HUES48 (cell line): ENCODE results near the gene ARHGAP27.

Experiments used
- H3K27ac ChIP-seq: one replicate; pipeline ENCODE4 v1.7.0; 2013; ENCODE audit warnings: low read depth, low read length, inconsistent platforms
- H3K27me3 ChIP-seq: 2 replicates; pipeline ENCODE4 v1.6.1; 2013; ENCODE audit warnings: mild to moderate bottlenecking, low read length; ENCODE audit not compliant: control insufficient read depth, insufficient read depth
- H3K36me3 ChIP-seq: 2 replicates; pipeline ENCODE4 v1.6.1; 2013; ENCODE audit warnings: low read length; ENCODE audit not compliant: control insufficient read depth, insufficient read depth
- H3K4me1 ChIP-seq: 2 replicates; pipeline ENCODE4 v1.6.1; 2013; ENCODE audit warnings: mild to moderate bottlenecking, low read length; ENCODE audit not compliant: control insufficient read depth, insufficient read depth
- H3K4me3 ChIP-seq: 2 replicates; pipeline ENCODE4 v1.5.1; 2013; ENCODE audit warnings: mild to moderate bottlenecking, low read depth, low read length
- H3K9ac ChIP-seq: 2 replicates; pipeline ENCODE4 v1.6.1; 2013; ENCODE audit warnings: mild to moderate bottlenecking, low read depth, low read length, moderate library complexity
- H3K9me3 ChIP-seq: 2 replicates; pipeline ENCODE4 v1.6.1; 2013; ENCODE audit warnings: low read length; ENCODE audit not compliant: control insufficient read depth, insufficient read depth

Gene ARHGAP27

DNA sequence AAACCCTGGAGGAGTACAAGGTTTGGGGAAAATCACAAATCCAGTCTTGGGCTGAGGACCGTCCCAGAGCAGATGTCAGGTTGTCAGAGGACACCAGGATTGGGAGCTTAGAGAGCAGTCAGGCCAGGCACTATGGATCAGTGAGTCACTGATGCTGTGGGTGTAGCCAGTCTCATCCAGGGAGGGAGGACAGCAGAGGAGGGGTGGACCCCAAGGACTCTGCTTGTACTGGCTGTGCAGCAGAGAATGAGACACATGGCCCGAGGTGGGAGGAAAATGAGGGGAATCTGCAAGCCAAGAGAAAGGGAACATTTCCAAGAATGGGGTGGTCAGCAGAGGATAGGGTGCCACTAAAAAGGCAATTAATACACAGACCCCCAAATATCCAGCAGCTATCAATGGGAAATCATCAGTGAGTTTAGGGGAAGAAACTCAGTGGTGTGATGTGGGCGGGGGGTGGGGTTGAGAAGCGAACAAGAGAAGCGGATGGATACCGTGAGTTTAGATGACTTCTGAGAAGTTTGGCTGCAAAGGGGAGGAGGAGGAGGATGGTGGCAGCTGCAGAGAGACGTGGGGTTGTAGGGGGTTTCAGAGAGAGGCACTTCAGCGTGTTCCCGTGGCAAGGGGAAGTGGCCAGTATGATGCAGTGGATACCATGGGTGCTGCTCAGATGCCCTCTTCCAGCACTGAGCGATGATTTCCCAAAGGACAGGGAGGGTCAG, 43.9 kb downstream of the ARHGAP27 start:
- H3K4me3 ChIP-seq, result no peak overlapping the region

GRCh38 chr17:45387739-45388138, 44.9 kb downstream of the ARHGAP27 start:
- H3K4me3 ChIP-seq, result no peak overlapping the region
- H3K36me3 ChIP-seq, result no peaks in the 10 kb centered on the region
- no peaks in the 10 kb centered on the region for H3K27me3 ChIP-seq
- no peak overlapping the region for H3K9ac ChIP-seq
- H3K4me1 ChIP-seq, result peaks cover 2% of the 10 kb centered on the region; the same call in 1 of the 2 replicates
- H3K9me3 ChIP-seq, result no peaks in the 10 kb centered on the region
- H3K27ac ChIP-seq, result no peak overlapping the region

More for the DNA sequence above, 43.9 kb downstream of the ARHGAP27 start:
- Histone ChIP-seq H3K27ac (no peak overlapping the region), H3K4me1 (peaks cover 2% of the 10 kb centered on the region; the same call in 1 of the 2 replicates), H3K36me3 (no peaks in the 10 kb centered on the region), H3K9ac (no peak overlapping the region), H3K9me3 (no peaks in the 10 kb centered on the region), H3K27me3 (no peaks in the 10 kb centered on the region)

- no peak overlapping the region for H3K4me3 ChIP-seq
- no peak overlapping the region for H3K27ac ChIP-seq
- peaks cover 2% of the 10 kb centered on the region; the same call in 1 of the 2 replicates for H3K4me1 ChIP-seq
- H3K9ac ChIP-seq, result no peak overlapping the region
- H3K27me3 ChIP-seq, result no peaks in the 10 kb centered on the region
- no peaks in the 10 kb centered on the region for H3K36me3 ChIP-seq
- H3K9me3 ChIP-seq, result no peaks in the 10 kb centered on the region
These were observed 46.5 kb downstream of the ARHGAP27 start for GRCh38 chr17:45386178-45386577.

DNA sequence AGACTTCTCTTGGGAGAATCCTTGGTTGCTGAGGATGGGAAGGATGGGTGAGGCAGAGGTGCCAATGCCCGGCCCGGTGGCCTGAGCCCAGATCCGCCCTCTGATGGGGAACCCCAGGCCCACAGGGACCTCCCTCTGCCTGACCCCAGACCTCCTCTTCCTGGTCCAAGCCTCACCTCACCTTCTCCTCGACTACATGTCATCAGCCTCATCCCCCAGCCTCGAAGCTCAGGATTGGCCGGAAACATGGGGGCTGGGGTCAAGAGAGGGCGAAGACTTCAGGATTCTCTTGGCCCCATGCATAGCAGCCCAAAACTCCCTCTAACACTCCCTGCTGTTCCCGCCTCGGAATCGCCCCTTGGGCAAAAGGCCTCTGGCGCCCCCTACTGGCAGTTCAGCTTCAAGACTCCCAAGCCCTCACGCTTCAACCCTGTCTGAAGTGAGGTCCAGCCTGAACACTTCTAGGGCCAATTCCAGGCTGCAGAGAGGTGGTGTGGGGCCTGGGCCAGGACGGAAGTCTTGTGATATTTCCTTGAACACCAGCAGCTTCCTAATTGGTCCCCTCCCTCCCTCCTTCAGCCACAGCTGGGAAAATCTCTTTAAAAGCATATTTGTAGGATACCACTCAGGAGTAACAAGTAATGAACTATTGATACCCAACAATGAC, 47.2 kb downstream of the ARHGAP27 start:
- Histone ChIP-seq H3K27ac (no peak overlapping the region), H3K9ac (no peak overlapping the region), H3K36me3 (no peaks in the 10 kb centered on the region), H3K4me1 (peaks cover 2% of the 10 kb centered on the region; the same call in 1 of the 2 replicates), H3K27me3 (no peaks in the 10 kb centered on the region), H3K9me3 (no peaks in the 10 kb centered on the region), H3K4me3 (no peak overlapping the region)

- Histone ChIP-seq H3K4me3 (no peak overlapping the region), H3K4me1 (peaks cover 2% of the 10 kb centered on the region; the same call in 1 of the 2 replicates), H3K27ac (no peak overlapping the region), H3K9me3 (no peaks in the 10 kb centered on the region), H3K27me3 (no peaks in the 10 kb centered on the region), H3K9ac (no peak overlapping the region), H3K36me3 (no peaks in the 10 kb centered on the region)
These were observed 47.8 kb downstream of the ARHGAP27 start for GRCh38 chr17:45384789-45385262.

GRCh38 chr17:45384047-45384788, 48.5 kb downstream of the ARHGAP27 start:
- no peaks in the 10 kb centered on the region for H3K9me3 ChIP-seq
- no peak overlapping the region for H3K4me3 ChIP-seq
- no peaks in the 10 kb centered on the region; the same call in 1 of the 2 replicates for H3K4me1 ChIP-seq
- H3K27ac ChIP-seq, result no peak overlapping the region
- H3K27me3 ChIP-seq, result no peaks in the 10 kb centered on the region
- H3K36me3 ChIP-seq, result no peaks in the 10 kb centered on the region
- H3K9ac ChIP-seq, result no peak overlapping the region

DNA sequence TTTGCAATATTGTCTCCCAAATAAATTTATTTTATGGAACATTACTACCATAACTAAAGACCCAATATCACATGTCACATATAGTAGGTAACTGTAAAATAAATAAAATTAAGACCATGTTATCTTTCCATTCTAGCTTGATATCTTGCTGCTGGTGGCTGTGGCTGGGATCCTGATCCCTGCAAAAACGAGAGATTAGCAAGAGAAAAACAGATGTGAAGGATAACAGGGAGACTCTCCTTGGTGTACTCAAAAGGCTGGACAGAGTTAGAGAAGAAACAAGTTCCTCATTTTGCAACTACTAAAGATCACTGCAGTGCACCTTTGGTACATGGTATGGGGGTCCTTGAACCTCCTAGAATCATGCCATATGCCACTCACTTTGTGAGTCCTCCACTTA, 49.7 kb downstream of the ARHGAP27 start:
- no peaks in the 10 kb centered on the region for H3K36me3 ChIP-seq
- H3K9me3 ChIP-seq, result no peaks in the 10 kb centered on the region
- no peak overlapping the region for H3K27ac ChIP-seq
- H3K9ac ChIP-seq, result no peak overlapping the region
- H3K4me3 ChIP-seq, result no peak overlapping the region
- H3K4me1 ChIP-seq, result no peaks in the 10 kb centered on the region; the same call in 1 of the 2 replicates
- no peaks in the 10 kb centered on the region for H3K27me3 ChIP-seq

- Histone ChIP-seq H3K9ac (no peak overlapping the region), H3K9me3 (no peaks in the 10 kb centered on the region), H3K36me3 (no peaks in the 10 kb centered on the region), H3K27ac (no peak overlapping the region), H3K27me3 (no peaks in the 10 kb centered on the region), H3K4me3 (no peak overlapping the region), H3K4me1 (no peaks in the 10 kb centered on the region; the same call in 1 of the 2 replicates)
These were observed 50.4 kb downstream of the ARHGAP27 start for GRCh38 chr17:45382226-45382625.

GRCh38 chr17:45380991-45381390, 51.7 kb downstream of the ARHGAP27 start:
- no peak overlapping the region for H3K9ac ChIP-seq
- no peak overlapping the region for H3K4me3 ChIP-seq
- no peak overlapping the region for H3K27ac ChIP-seq
- H3K9me3 ChIP-seq, result no peaks in the 10 kb centered on the region
- H3K36me3 ChIP-seq, result no peaks in the 10 kb centered on the region
- H3K4me1 ChIP-seq, result peaks cover 7% of the 10 kb centered on the region
- no peaks in the 10 kb centered on the region for H3K27me3 ChIP-seq

DNA sequence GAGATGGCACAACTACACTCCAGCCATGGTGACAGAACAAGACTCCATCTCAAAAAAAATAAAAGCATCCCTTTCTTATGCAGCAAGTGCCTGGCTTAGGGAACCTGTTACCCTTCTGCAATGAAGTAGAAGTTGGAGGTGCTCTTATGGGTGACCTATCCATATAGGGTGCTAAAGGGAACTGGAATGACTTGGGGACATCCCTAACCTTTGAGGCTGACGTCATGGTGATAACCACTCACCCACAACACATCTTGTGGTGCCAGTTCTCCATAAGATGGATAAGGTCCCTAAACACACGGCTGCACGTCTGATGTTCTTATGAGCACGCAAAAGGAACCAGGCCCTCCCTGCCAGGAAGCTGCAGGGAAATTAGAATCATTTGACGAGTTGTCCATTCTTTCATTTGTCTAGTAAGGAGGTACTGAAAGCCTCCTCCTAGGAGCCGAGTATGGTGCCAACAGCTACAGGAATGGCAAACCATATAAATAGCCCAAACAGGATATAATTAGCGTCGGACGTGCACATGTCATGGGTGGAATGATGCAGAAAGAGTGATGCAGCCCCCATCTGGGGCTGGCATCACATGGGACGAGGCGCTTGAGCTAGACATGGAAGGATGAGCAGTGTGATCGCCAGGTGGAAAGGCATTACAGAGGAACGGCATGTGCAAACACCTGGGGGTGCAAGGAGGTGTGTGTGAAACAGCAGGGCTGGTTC, 52.5 kb downstream of the ARHGAP27 start:
- Histone ChIP-seq H3K9me3 (no peaks in the 10 kb centered on the region), H3K27me3 (no peaks in the 10 kb centered on the region), H3K9ac (no peak overlapping the region), H3K36me3 (no peaks in the 10 kb centered on the region), H3K4me1 (peaks cover 11% of the 10 kb centered on the region), H3K4me3 (no peak overlapping the region), H3K27ac (no peak overlapping the region)
